Upper lobe of right lung (tissue), 1 donor: ENCODE data around the gene ARMC9. TPM values are rescaled to one million over a fixed set of nuclear protein-coding genes. Genes with fewer than 3 reads are reported as not detected.
A peak's percentile ranks its signal among the peaks of the same experiment; 100 is the strongest.

Experiments used
- ATAC-seq: fragments of 200-7000 bp; cut with Tn5 transposase; one replicate; pipeline ENCODE4 v1.9.1; 2020; ENCODE audit warnings: mild to moderate bottlenecking, moderate library complexity
- DNase-seq: peaks from one replicate; pipeline ENCODE4 v3.0.0-alpha.2; 2020
- H3K27ac ChIP-seq: fragments of 200-600 bp; one replicate; pipeline ENCODE4 v1.8.0; 2022
- H3K27me3 ChIP-seq: fragments of 200-600 bp; one replicate; pipeline ENCODE4 v1.8.0; 2022; ENCODE audit warnings: mild to moderate bottlenecking
- H3K36me3 ChIP-seq: fragments of 200-600 bp; one replicate; pipeline ENCODE4 v1.8.0; 2022
- H3K4me1 ChIP-seq: fragments of 200-600 bp; one replicate; pipeline ENCODE4 v1.8.0; 2022
- H3K4me3 ChIP-seq: fragments of 200-600 bp; one replicate; pipeline ENCODE4 v1.8.0; 2022; ENCODE audit warnings: mild to moderate bottlenecking
- H3K9me3 ChIP-seq: fragments of 200-600 bp; one replicate; pipeline ENCODE4 v1.8.0; 2022
- intact Hi-C: fragments of 100-400 bp; cut with DNase I; formaldehyde crosslinking; loops from one replicate; pipeline ENCODE4 v1.11.0; 2022
- total RNA-seq: library from RNA; stranded (reverse); fragmentation: NEBNext Ultra II Directional; extraction: Animal tissue kit (Norgen Biotek cat#: 25700); gene quantifications from one replicate; pipeline ENCODE4 v1.2.1, GENCODE V29; 2021
- TF ChIP-seq, protein P1 (sequence below): fragments of 200-600 bp; IDR thresholded peaks from one replicate; pipeline ENCODE4 v1.8.0; 2022; ENCODE audit warnings: antibody characterized with exemption
- donor health status: DM: no; HTN: yes; CAD: no; lungs with severe emphysema.

ARMC9 gene
- total RNA-seq, 1 donor from 2014 or later, result 37.1 TPM

DNA sequence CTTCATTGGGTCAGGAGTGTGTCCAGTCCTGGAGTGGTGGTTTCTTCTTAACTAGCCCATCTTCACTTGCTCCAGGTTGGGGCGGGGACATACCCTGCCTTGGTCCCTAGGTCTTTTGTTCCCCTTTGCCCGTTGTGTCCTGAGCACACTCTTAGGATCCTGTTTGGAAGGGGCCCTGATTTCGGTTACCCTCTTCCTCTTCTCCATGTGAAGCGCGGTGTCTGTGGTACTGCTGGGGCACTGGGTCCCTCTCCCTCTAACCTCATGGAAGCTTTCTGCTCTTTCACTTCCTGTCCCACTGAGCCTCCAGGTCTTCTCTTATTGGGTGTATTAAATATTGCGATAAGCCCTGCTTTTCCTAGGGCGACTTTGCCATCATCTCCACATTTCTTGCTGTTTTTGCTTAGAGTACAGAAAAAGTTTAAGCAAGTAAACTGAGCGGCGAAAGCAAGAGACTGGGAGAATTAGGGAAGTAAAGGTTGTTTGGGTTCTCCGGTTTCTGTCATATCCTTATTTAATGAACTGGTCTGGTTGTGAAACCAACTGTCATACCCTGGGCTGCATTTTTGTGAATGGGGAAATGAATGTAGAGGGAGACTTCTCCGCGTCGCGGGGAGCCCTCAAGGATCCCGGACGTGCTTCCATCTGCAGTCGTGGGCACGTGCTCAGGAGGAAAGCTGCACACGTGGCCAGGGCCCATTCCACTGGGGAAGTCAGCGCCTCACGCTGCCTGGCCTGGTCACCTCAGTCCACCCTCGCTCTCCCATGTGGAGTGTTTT lies 123.3 kb downstream of the ARMC9 start:
- intact Hi-C loops, result no loop called here
- DNase-seq, result peak; percentile 80
- no peaks in the 10 kb centered on the region for H3K27me3 ChIP-seq
- H3K4me1 ChIP-seq, result peaks cover 8% of the 10 kb centered on the region
- no peak overlapping the region for H3K4me3 ChIP-seq
- H3K9me3 ChIP-seq, result no peaks in the 10 kb centered on the region
- peaks cover 3% of the 10 kb centered on the region for H3K36me3 ChIP-seq
- H3K27ac ChIP-seq, result peak overlapping the region; percentile 44
- TF ChIP-seq, protein P1, sequence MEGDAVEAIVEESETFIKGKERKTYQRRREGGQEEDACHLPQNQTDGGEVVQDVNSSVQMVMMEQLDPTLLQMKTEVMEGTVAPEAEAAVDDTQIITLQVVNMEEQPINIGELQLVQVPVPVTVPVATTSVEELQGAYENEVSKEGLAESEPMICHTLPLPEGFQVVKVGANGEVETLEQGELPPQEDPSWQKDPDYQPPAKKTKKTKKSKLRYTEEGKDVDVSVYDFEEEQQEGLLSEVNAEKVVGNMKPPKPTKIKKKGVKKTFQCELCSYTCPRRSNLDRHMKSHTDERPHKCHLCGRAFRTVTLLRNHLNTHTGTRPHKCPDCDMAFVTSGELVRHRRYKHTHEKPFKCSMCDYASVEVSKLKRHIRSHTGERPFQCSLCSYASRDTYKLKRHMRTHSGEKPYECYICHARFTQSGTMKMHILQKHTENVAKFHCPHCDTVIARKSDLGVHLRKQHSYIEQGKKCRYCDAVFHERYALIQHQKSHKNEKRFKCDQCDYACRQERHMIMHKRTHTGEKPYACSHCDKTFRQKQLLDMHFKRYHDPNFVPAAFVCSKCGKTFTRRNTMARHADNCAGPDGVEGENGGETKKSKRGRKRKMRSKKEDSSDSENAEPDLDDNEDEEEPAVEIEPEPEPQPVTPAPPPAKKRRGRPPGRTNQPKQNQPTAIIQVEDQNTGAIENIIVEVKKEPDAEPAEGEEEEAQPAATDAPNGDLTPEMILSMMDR, result no peak
- peak; percentile 81 for ATAC-seq

DNA sequence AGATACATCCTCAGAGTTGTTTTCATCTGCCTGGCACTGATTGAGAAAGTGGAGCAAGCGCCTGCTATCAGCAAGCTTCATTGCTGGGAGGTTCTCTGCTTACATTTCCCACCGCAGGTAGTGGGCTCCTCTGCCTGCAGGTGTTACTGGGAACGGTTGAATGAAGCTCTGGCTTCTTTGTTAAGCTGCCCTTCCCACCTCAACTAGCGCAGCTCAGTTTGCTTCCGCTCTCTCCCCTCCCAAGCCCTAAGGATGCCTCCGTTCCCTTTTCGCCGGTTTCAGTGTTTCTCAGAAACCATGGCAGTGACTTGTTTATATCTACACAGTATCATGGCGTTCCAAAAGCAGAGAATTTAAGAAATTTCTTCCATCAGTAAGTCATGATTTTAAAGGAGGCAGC lies 124.9 kb downstream of the ARMC9 start:
- Histone ChIP-seq H3K4me1 (peaks cover 8% of the 10 kb centered on the region), H3K27ac (no peak overlapping the region), H3K36me3 (peaks cover 3% of the 10 kb centered on the region), H3K27me3 (no peaks in the 10 kb centered on the region), H3K4me3 (no peak overlapping the region), H3K9me3 (no peaks in the 10 kb centered on the region)
- TF ChIP-seq, protein P1, result no peak
- intact Hi-C loops, result no loop called here
- no peak for DNase-seq
- peak; percentile 51 for ATAC-seq

DNA sequence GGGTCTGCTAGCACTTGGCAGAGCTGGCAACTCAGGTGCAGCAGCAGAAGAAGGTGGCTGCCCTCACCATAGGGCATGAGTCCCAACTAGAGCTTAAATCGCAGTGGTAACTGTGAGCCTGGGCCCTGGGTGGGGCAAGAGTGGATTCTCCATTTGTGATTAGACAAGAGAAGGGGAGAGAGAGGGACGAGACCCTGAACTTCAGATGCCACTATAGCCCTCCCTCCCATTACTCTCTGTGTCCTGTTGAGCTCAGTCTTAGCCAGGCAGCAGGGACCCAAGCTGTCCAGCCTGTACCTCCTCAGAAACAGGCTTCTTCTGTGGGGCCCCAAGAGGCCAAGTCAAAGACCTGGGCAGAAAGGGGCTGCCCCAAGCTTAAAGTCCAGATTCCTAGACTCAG lies 127.4 kb downstream of the ARMC9 start:
- intact Hi-C loops, result no loop called here
- Histone ChIP-seq H3K27me3 (no peaks in the 10 kb centered on the region), H3K9me3 (no peaks in the 10 kb centered on the region), H3K4me3 (no peak overlapping the region), H3K27ac (no peak overlapping the region), H3K36me3 (no peaks in the 10 kb centered on the region), H3K4me1 (peaks cover 8% of the 10 kb centered on the region)
- DNase-seq, result no peak
- no peak for ATAC-seq
- TF ChIP-seq, protein P1, result no peak

DNA sequence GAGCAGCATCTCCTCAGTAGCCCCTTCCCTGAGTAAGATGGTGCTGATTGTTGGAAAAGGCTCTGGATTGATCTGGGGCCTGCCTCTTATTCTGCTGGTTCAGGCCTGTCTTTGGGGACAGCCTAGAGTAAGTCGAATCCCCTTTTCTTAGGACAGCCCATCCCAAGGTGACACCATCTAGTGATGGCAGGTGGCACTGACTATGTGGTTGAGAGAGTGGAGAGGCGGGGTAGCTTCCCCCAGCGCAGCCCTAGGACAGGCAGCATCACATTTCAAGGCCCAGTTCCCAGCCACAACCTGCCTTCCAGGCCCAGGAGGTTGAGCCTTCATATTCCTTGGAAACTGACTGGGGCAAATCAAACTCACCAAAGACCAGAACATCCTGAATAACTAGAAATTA lies 128.0 kb downstream of the ARMC9 start:
- no peaks in the 10 kb centered on the region for H3K9me3 ChIP-seq
- no peak overlapping the region for H3K27ac ChIP-seq
- TF ChIP-seq, protein P1, result no peak
- no peak overlapping the region for H3K4me3 ChIP-seq
- peaks cover 8% of the 10 kb centered on the region for H3K4me1 ChIP-seq
- DNase-seq, result no peak
- intact Hi-C loops, result no loop called here
- H3K36me3 ChIP-seq, result no peaks in the 10 kb centered on the region
- no peak for ATAC-seq
- H3K27me3 ChIP-seq, result no peaks in the 10 kb centered on the region

DNA sequence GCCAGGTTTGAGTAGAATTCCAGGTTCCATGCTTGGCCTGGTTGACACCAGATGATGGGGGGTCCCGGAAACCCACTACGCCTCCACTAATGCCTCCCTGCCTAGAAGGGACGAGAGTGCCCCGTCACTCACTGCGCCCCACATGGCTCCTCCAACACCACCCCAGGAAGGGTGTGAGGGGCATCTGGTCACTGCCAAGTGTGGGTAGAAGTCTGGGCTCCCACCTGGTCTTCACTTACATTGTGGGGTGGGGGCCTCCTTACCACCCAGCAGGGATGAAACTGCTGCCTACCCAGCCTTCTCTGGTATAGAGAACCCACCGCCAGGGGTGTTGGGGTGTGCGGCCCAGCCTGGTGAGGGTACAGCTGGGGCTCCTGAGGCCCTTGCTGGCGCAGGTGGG lies 131.9 kb downstream of the ARMC9 start:
- H3K9me3 ChIP-seq, result no peaks in the 10 kb centered on the region
- ATAC-seq (no peak), DNase-seq (no peak)
- intact Hi-C loops, result no loop called here
- H3K4me1 ChIP-seq, result no peaks in the 10 kb centered on the region
- no peaks in the 10 kb centered on the region for H3K36me3 ChIP-seq
- TF ChIP-seq, protein P1, result no peak
- no peak overlapping the region for H3K4me3 ChIP-seq
- H3K27ac ChIP-seq, result no peak overlapping the region
- no peaks in the 10 kb centered on the region for H3K27me3 ChIP-seq
